ENCODE data around the gene HOGA1. TPM values are rescaled to one million over a fixed set of nuclear protein-coding genes. Genes with fewer than 3 reads are reported as not detected.

HOGA1 gene
- total RNA-seq, 1 experiment from 2014 or later = 0.15 TPM

DNA sequence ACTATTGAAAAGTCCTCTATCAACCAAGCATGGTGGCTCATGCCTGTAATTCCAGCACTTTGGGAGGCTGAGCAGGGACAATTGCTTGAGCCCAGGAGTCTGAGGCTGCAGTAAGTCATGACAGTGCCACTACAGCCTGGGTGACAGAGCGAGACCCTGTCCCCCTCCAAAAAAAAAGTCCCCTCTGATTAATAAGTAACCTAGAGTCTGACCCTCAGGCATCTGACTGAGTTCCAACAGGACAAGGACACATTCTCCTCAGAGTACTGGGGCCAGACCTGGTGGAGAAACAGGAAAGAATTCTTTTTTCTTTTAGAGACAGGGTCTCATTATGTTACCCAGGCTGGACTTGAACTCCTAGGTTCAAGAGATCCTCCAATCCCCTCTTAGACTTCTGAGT lies 39.1 kb downstream of the HOGA1 start:
- Mint-ChIP-seq H3K27me3 (ENCODE audit: low read depth) (no peaks in the 10 kb centered on the region), H3K36me3 (no peaks in the 10 kb centered on the region), H3K9me3 (no peaks in the 10 kb centered on the region), H3K4me1 (no peaks in the 10 kb centered on the region), H3K4me3 (no peak overlapping the region), H3K27ac (no peak overlapping the region)
- no peak for ATAC-seq
- TF ChIP-seq CREM (CRISPR knock-in tag; IDR thresholded peaks at IDR 0.05) = no peak
- no peak for TF ChIP-seq TEAD4 (CRISPR knock-in tag; IDR thresholded peaks at IDR 0.05)
- TF ChIP-seq, protein P1, sequence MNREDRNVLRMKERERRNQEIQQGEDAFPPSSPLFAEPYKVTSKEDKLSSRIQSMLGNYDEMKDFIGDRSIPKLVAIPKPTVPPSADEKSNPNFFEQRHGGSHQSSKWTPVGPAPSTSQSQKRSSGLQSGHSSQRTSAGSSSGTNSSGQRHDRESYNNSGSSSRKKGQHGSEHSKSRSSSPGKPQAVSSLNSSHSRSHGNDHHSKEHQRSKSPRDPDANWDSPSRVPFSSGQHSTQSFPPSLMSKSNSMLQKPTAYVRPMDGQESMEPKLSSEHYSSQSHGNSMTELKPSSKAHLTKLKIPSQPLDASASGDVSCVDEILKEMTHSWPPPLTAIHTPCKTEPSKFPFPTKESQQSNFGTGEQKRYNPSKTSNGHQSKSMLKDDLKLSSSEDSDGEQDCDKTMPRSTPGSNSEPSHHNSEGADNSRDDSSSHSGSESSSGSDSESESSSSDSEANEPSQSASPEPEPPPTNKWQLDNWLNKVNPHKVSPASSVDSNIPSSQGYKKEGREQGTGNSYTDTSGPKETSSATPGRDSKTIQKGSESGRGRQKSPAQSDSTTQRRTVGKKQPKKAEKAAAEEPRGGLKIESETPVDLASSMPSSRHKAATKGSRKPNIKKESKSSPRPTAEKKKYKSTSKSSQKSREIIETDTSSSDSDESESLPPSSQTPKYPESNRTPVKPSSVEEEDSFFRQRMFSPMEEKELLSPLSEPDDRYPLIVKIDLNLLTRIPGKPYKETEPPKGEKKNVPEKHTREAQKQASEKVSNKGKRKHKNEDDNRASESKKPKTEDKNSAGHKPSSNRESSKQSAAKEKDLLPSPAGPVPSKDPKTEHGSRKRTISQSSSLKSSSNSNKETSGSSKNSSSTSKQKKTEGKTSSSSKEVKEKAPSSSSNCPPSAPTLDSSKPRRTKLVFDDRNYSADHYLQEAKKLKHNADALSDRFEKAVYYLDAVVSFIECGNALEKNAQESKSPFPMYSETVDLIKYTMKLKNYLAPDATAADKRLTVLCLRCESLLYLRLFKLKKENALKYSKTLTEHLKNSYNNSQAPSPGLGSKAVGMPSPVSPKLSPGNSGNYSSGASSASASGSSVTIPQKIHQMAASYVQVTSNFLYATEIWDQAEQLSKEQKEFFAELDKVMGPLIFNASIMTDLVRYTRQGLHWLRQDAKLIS (CRISPR knock-in tag; IDR thresholded peaks at IDR 0.05; ENCODE audit: borderline replicate concordance) = no peak
- TF ChIP-seq, protein P2, sequence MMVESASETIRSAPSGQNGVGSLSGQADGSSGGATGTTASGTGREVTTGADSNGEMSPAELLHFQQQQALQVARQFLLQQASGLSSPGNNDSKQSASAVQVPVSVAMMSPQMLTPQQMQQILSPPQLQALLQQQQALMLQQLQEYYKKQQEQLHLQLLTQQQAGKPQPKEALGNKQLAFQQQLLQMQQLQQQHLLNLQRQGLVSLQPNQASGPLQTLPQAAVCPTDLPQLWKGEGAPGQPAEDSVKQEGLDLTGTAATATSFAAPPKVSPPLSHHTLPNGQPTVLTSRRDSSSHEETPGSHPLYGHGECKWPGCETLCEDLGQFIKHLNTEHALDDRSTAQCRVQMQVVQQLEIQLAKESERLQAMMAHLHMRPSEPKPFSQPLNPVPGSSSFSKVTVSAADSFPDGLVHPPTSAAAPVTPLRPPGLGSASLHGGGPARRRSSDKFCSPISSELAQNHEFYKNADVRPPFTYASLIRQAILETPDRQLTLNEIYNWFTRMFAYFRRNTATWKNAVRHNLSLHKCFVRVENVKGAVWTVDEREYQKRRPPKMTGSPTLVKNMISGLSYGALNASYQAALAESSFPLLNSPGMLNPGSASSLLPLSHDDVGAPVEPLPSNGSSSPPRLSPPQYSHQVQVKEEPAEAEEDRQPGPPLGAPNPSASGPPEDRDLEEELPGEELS (CRISPR knock-in tag; IDR thresholded peaks at IDR 0.05) = no peak
- TF ChIP-seq ZNF671 (CRISPR knock-in tag; IDR thresholded peaks at IDR 0.05) = no peak
- TF ChIP-seq NR1H2 (CRISPR knock-in tag; IDR thresholded peaks at IDR 0.05) = no peak
- TF ChIP-seq GTF2I (CRISPR knock-in tag; conservative IDR thresholded peaks at IDR 0.05) = no peak
- no peak for TF ChIP-seq ZNF416 (CRISPR knock-in tag; IDR thresholded peaks at IDR 0.05)
- no peak for TF ChIP-seq ZNF219 (CRISPR knock-in tag; IDR thresholded peaks at IDR 0.05; ENCODE audit: borderline replicate concordance)
- TF ChIP-seq MXD4 (CRISPR knock-in tag; IDR thresholded peaks at IDR 0.05; ENCODE audit: borderline replicate concordance) = no peak
- TF ChIP-seq, protein P3, sequence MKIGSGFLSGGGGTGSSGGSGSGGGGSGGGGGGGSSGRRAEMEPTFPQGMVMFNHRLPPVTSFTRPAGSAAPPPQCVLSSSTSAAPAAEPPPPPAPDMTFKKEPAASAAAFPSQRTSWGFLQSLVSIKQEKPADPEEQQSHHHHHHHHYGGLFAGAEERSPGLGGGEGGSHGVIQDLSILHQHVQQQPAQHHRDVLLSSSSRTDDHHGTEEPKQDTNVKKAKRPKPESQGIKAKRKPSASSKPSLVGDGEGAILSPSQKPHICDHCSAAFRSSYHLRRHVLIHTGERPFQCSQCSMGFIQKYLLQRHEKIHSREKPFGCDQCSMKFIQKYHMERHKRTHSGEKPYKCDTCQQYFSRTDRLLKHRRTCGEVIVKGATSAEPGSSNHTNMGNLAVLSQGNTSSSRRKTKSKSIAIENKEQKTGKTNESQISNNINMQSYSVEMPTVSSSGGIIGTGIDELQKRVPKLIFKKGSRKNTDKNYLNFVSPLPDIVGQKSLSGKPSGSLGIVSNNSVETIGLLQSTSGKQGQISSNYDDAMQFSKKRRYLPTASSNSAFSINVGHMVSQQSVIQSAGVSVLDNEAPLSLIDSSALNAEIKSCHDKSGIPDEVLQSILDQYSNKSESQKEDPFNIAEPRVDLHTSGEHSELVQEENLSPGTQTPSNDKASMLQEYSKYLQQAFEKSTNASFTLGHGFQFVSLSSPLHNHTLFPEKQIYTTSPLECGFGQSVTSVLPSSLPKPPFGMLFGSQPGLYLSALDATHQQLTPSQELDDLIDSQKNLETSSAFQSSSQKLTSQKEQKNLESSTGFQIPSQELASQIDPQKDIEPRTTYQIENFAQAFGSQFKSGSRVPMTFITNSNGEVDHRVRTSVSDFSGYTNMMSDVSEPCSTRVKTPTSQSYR (CRISPR knock-in tag; IDR thresholded peaks at IDR 0.05) = no peak
- no peak for TF ChIP-seq ZNF396 (CRISPR knock-in tag; IDR thresholded peaks at IDR 0.05; ENCODE audit: borderline replicate concordance)
- TF ChIP-seq CREB1 (CRISPR knock-in tag; IDR thresholded peaks at IDR 0.05) = no peak
- no peak for TF ChIP-seq ATF1 (CRISPR knock-in tag; IDR thresholded peaks at IDR 0.05)
- ChIA-PET CTCF (interaction anchor here (1.1 to 2.2 kb wide), 2 partner anchors 11 to 168 kb away, joined by 3 to 7 read pairs; no protein-coding TSS in a partner anchor), POLR2A (no interaction called here)
- DNase-seq (ENCODE audit: low spot score) = no peak

DNA sequence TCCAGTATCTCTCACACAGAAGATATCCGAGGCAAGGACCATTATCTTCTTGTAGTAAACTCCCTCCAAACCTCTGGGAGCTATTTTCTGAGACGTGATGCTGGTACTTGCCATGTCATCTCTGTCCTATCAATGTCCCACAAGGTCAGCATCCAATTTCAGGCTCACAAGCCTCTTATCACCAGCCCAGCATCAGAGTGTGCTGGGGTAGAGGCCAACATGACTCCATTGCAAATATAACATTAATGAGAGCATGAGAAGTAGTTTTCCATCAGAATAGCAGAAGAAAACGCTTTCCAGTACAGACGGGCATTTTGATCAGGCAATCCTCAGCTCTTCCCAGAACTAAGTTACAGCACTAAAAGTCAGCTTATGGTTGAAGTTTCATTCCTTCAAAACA lies 43.5 kb downstream of the HOGA1 start:
- DNase-seq (ENCODE audit: low spot score) = no peak
- POLR2A ChIA-PET = no interaction called here
- Mint-ChIP-seq H3K9me3 (no peaks in the 10 kb centered on the region), H3K27ac (peak overlapping the region; percentile 6; the same call in 1 of the 2 replicates), H3K4me1 (peaks cover 5% of the 10 kb centered on the region; the same call in 1 of the 2 replicates), H3K27me3 (ENCODE audit: low read depth) (no peaks in the 10 kb centered on the region), H3K4me3 (no peak overlapping the region), H3K36me3 (no peaks in the 10 kb centered on the region)
- CTCF ChIA-PET = interaction anchor here (0.6 to 1.5 kb wide), 2 partner anchors 56 to 380 kb away, joined by 3 to 7 read pairs; partner anchors contain the start of gene ANKRD2
- ATAC-seq = no peak
- TF ChIP-seq IRF2 (CRISPR knock-in tag; IDR thresholded peaks at IDR 0.05; ENCODE audit: borderline replicate concordance, low read depth) (no peak), NR2C2 (CRISPR knock-in tag; IDR thresholded peaks at IDR 0.05) (no peak), TEAD1 (CRISPR knock-in tag; IDR thresholded peaks at IDR 0.05) (no peak), EMX1 (CRISPR knock-in tag; IDR thresholded peaks at IDR 0.05) (no peak), MXD4 (CRISPR knock-in tag; IDR thresholded peaks at IDR 0.05; ENCODE audit: borderline replicate concordance) (no peak)
- TF ChIP-seq, protein P4, sequence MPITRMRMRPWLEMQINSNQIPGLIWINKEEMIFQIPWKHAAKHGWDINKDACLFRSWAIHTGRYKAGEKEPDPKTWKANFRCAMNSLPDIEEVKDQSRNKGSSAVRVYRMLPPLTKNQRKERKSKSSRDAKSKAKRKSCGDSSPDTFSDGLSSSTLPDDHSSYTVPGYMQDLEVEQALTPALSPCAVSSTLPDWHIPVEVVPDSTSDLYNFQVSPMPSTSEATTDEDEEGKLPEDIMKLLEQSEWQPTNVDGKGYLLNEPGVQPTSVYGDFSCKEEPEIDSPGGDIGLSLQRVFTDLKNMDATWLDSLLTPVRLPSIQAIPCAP (CRISPR knock-in tag; IDR thresholded peaks at IDR 0.05) = no peak
- TF ChIP-seq, protein P5, sequence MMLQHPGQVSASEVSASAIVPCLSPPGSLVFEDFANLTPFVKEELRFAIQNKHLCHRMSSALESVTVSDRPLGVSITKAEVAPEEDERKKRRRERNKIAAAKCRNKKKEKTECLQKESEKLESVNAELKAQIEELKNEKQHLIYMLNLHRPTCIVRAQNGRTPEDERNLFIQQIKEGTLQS (CRISPR knock-in tag; conservative IDR thresholded peaks at IDR 0.05) = no peak
- TF ChIP-seq, protein P6, sequence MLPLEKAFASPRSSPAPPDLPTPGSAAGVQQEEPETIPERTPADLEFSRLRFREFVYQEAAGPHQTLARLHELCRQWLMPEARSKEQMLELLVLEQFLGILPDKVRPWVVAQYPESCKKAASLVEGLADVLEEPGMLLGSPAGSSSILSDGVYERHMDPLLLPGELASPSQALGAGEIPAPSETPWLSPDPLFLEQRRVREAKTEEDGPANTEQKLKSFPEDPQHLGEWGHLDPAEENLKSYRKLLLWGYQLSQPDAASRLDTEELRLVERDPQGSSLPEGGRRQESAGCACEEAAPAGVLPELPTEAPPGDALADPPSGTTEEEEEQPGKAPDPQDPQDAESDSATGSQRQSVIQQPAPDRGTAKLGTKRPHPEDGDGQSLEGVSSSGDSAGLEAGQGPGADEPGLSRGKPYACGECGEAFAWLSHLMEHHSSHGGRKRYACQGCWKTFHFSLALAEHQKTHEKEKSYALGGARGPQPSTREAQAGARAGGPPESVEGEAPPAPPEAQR (CRISPR knock-in tag; IDR thresholded peaks at IDR 0.05) = no peak
- TF ChIP-seq, protein P7, sequence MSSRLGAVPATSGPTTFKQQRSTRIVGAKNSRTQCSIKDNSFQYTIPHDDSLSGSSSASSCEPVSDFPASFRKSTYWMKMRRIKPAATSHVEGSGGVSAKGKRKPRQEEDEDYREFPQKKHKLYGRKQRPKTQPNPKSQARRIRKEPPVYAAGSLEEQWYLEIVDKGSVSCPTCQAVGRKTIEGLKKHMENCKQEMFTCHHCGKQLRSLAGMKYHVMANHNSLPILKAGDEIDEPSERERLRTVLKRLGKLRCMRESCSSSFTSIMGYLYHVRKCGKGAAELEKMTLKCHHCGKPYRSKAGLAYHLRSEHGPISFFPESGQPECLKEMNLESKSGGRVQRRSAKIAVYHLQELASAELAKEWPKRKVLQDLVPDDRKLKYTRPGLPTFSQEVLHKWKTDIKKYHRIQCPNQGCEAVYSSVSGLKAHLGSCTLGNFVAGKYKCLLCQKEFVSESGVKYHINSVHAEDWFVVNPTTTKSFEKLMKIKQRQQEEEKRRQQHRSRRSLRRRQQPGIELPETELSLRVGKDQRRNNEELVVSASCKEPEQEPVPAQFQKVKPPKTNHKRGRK (CRISPR knock-in tag; IDR thresholded peaks at IDR 0.05; ENCODE audit: borderline replicate concordance) = no peak
